GM21576 (cell line): Measurements from ENCODE around the gene COLEC11.
A peak's percentile ranks its signal among the peaks of the same experiment; 100 is the strongest.
"Not testable (repeated sequence)": the region's sequence is repeated elsewhere in the genome, so short reads cannot be mapped to it uniquely, and the experiment has no call there.

Experiments used
- ATAC-seq: cut with Tn5 transposase; IDR thresholded peaks from one replicate; pipeline ENCODE4 v1.9.1; 2021; ENCODE audit warnings: mild to moderate bottlenecking, moderate library complexity; ENCODE audit not compliant: unreplicated experiment

Gene COLEC11

DNA sequence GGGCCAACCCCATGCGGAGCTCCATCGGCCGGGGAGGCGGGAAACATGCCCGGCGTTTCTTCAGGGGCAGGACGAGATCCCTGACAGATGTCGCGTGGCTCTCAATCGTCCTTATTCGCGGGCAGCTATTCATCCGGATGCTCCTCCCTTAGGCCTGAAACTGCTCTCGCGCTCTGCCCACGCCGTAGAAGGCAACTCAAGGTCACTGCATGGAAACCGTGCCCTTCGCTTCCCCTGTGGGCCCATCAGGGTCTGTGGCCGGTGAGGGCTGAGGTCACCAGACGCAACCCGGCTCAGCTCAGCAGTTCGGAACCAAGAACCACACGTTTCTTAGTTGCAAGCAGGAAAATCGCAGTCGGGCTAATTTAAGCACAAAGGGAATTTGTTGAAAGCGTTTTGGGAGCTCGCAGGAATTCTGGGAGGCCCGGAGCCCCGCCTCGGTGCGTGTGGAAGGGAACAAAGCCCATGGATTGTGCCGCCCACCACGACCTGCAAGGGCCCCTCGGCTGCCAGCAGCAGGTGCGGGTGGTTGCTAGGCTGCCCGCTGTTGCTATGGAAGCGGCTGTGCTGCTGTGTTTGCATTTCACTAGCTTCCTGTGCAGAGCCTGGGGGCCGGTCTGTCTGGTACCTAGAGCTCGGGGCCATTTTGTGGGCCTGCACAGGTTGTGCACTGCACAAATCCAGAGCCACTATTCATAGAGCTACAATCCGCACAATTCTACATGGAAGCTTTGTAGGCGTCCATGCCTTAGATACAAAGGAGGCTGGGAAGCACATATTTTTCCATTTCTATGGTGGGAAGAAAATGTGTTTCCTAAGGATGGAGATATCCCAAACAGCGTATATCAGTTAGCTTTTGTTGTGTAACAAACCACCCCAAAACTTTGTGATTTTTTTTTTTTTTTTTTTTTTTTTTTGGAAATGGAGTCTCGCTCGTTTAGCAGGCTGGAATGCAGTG is 57.1 kb downstream of the COLEC11 start:
- ATAC-seq: peak; percentile 69

- ATAC-seq: no peak
Observed at GRCh38 chr2:3652896-3653625, 58.1 kb downstream of the COLEC11 start.

- no peak for ATAC-seq
Observed at GRCh38 chr2:3654011-3654410, 59.1 kb downstream of the COLEC11 start.

- ATAC-seq: no peak
Observed at GRCh38 chr2:3654531-3655225, 59.8 kb downstream of the COLEC11 start.

- ATAC-seq: no peak
Observed at GRCh38 chr2:3655871-3656761, 61.2 kb downstream of the COLEC11 start.

GRCh38 chr2:3656762-3657721 is 62.1 kb downstream of the COLEC11 start:
- ATAC-seq: no peak

DNA sequence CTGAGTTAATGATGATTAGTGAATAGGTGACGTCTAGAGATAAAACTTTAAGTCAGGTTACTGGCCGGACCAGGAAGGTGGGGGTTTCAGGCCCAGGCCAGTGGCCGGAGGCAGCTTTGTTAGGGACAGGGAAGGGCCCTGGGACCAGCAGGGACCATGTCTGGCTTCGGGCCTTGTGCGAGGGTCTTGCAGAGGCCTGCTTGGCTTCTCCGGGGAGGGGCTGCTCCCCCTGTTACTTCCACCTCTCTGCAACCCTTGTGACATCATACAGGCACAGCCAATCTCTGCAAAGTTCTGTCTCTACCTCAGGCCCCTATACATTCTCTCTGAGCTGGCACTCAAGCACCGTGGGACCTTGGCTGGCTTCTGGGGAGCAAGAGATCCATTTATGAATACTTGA is 63.0 kb downstream of the COLEC11 start, which contains the start of gene ALLC:
Gene ALLC (plus strand): TSS at position 320 of the 400 bp plus-strand sequence. CDS start 12,958 bp downstream, outside the sequence.
- ATAC-seq: no peak

DNA sequence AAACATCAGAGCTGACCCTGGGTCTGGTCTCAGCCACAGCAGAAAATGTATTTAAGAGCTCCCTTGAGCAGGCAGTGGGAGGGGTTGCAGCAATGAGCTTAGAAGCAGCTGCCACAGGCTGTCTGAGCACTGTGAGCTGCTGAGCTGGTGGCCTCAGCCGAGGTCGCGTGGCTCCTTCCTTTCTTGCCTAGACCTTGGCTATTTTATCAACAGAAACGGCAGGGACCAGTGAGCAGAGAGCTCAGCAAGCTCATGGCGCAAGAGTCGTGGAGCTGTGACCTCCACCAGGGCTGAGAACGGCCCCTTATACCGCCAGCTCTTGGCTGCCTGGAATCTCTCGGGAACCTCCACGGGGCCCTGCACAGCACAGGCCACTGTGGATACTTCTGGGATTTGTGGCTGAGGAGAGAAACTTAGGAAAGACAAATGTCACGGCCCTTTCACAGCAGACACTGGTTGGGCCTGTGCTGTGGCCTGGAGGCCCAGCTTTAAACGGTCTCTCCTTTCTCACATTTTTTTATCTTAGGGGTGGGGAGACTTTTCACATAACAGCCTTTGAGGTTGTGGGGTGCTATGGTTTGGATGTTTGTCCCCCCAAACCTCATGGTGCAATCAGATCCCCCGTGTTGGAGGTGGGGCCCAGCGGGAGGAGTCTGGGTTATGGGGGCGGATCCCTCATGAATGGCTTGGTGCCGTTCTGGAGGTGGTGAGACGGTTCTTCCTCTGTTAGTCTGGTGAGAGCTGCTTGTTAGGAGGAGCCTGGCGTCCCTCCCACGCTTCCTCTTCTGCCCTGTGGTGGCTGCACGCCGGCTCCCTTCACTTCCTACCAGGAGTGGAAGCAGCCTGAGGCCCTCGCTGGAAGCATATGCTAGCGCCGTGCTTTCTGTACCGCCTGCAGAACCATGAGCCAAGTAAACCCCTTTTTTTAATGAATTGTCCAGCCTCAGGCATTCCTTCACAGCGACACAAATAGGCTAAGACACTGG is 64.8 kb downstream of the COLEC11 start:
- no peak for ATAC-seq

DNA sequence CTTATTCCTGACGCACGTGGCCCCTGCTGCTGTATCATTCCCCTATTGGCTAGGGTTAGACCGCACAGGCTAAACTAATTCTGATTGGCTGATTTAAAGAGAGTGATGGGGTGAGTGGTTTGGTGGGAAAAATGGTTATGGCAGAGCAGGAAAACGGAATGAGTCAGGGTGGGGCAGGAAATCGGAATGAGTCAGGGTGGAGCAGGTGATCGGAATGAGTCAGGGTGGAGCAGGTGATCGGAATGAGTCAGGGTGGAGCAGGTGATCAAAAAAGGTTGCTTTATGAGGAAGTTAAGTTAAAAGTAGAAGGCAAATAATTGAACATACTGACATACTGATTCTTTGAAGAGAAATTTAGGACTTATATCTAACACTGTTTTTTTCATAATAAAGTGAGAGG is 65.7 kb downstream of the COLEC11 start:
- ATAC-seq: not testable (repeated sequence)

DNA sequence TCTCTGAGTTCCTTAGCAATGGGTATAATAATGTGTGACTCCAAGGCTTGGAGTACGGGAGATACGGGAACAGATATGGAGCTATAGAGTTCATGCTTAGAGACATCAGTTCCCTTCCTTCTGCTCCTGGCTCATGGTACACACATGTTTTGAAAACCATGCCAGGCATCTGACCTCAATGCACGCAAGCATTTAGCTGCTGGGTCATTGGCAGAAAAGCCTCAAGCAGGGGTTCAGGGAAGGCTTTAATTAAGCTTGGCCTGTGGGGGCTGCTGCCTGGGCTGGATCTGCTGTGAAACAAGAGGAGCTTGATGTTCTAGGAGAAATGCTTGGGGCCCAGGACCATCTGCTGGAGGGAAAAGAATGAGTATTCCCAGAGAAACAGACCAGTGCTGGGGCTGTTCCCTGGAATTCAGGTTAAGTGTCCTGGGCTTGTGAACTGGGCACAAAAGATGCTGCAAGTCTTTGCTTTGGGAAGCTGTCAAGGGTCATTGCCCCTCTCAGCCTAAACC is 66.3 kb downstream of the COLEC11 start:
- no peak for ATAC-seq

GRCh38 chr2:3662239-3662638 is 67.3 kb downstream of the COLEC11 start:
- ATAC-seq: no peak

GRCh38 chr2:3664118-3664517 is 69.2 kb downstream of the COLEC11 start:
- no peak for ATAC-seq

- ATAC-seq: no peak
Observed at GRCh38 chr2:3664925-3665324, 70.0 kb downstream of the COLEC11 start.

DNA sequence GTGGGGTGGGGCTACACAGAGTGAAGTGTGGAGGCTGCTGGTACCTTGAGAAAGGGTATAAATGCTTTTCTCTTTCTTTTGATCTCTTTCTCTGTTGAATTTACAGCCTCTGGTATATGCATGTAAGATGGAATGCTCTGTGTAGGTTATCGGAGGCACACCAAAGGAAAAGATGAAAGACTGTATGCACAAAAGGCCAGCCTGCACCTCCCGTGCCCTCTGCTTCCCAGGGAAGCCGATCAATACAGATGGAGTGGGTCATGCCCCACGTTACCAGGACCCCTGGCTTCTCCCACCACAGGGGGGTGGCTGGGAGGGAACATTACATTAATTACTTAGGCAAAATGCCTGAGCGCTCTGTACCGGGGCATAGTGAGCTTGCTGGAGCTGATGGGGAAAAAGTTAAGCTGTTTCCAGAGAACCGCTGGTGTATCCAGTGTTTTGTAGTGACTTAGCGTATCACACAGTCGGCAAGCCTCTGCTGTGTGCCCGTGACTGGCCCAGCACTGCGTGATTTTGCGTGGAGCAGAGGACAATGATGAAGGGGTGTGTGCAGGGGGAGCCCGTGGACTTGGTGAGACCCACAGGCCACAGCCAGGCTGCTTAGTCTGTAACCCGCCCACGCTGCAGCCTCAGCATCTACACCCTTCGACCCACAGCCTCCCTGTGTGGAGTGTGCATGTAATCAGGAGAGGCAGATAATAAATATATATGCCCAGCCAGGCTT is 71.1 kb downstream of the COLEC11 start:
- no peak for ATAC-seq

GRCh38 chr2:3666613-3666975 is 71.7 kb downstream of the COLEC11 start:
- ATAC-seq: no peak

DNA sequence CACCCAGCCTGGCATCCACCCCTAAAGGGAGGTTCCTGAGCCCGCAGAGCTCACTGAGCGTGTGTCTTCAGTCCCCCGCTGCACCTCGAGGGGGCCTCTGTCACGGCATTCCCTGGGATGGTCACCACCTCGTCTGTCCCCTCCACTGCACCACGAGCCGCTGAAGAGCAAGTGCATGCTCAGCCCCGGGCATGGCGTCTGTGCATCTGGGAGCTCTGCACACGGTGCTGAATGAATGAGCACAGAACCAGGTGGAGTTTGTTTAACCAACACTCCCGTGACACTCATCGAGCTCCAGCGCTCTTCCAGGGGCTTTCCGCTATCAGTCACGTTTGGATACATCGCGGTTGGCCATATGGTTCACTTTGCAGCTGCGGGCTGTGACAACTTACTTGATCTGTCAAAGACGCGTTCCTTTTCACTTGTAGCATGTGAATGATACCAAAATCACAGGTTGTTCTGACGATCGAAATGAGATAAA is 72.3 kb downstream of the COLEC11 start:
- ATAC-seq: no peak

DNA sequence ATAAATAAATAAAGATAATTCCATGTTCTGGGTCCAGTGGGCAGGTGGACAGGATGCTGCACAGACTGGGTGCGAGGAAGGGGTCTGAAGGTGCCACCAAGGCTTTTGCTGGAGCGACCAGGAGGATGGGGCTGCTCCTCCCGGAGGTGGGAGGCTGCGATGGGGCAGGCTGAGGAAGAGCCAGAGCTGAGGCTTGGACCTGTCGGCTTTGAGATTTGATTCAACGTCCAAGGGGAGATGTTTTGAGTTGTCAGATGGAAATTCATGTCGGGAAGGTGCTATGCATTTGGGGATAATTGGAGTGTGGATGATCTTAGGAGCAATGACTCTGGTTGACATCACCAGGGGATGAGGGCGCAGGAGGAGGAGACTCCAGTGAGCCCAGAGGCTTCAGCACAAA is 74.7 kb downstream of the COLEC11 start:
- ATAC-seq: no peak
